PFSK-1 (cell line): Measurements from ENCODE around the gene UPB1.

ENCODE experiments used
- POLR2AphosphoS5 ChIP-seq: IDR thresholded peaks from 2 replicates; pipeline ENCODE4 v1.6.1; 2012; ENCODE audit warnings: low read depth, mild to moderate bottlenecking, control low read depth, low read length, moderate library complexity
- TAF1 ChIP-seq: IDR thresholded peaks from 2 replicates; pipeline ENCODE4 v1.6.1; 2012; ENCODE audit warnings: low read length, control low read depth, borderline replicate concordance; ENCODE audit not compliant: insufficient read depth

GRCh38 chr22:24565077-24565476 lies 69.9 kb downstream of the UPB1 start:
- TF ChIP-seq TAF1 (no peak), POLR2AphosphoS5 (no peak)
